Keratinocyte (primary cell): ENCODE data around the gene PCDHA3. TPM values are rescaled to one million over a fixed set of nuclear protein-coding genes. Genes with fewer than 3 reads are reported as not detected.
"Not testable (repeated sequence)": the region's sequence is repeated elsewhere in the genome, so short reads cannot be mapped to it uniquely, and the experiment has no call there.

ENCODE experiments used
- DNase-seq: peaks from one replicate; pipeline ENCODE4 v3.0.0-alpha.2; 2011; ENCODE audit warnings: low read depth, missing footprints, low spot score
- FAIRE-seq: peaks from 2 replicates; lab custom pipeline; 2011; peaks lifted over from hg19 to GRCh38; lab: Jason Lieb, UNC
- H2AFZ ChIP-seq: 2 replicates; pipeline ENCODE4 v1.6.0; 2012; ENCODE audit warnings: low read length, control low read depth, inconsistent platforms; ENCODE audit not compliant: control insufficient read depth
- H3K27ac ChIP-seq: 2 replicates; pipeline ENCODE4 v1.5.1; 2011; ENCODE audit warnings: low read length; ENCODE audit not compliant: control insufficient read depth, insufficient read depth
- H3K27me3 ChIP-seq: 3 replicates; pipeline ENCODE4 v1.6.0; 2011; ENCODE audit warnings: low read length; ENCODE audit not compliant: control insufficient read depth, insufficient read depth; ENCODE audit errors: extremely low read depth
- H3K36me3 ChIP-seq, 2 experiments: 2 replicates in 1 of 2; 3 replicates in 1 of 2; pipeline ENCODE4 v1.5.1; 2011; ENCODE audit warnings: low read length in 2 of 2, mild to moderate bottlenecking in 1 of 2; ENCODE audit not compliant: control insufficient read depth in 2 of 2, insufficient read depth in 2 of 2; ENCODE audit errors: extremely low read depth in 1 of 2
- H3K4me1 ChIP-seq: 3 replicates; pipeline ENCODE4 v1.5.1; 2011; ENCODE audit warnings: low read length; ENCODE audit not compliant: control insufficient read depth, insufficient read depth; ENCODE audit errors: extremely low read depth
- H3K4me2 ChIP-seq: 3 replicates; pipeline ENCODE4 v1.6.0; 2011; ENCODE audit warnings: low read depth, low read length; ENCODE audit not compliant: control insufficient read depth, insufficient read depth; ENCODE audit errors: extremely low read depth
- H3K4me3 ChIP-seq, 3 experiments: fragments of 200-600 bp in 1 of 3; sonication (generic) in 1 of 3; 2 replicates in 2 of 3; 3 replicates in 1 of 3; pipeline ENCODE4 v1.5.1; 2011 to 2016; ENCODE audit warnings: low read length in 3 of 3, mild to moderate bottlenecking in 3 of 3, control low read depth in 2 of 3, inconsistent platforms in 1 of 3, low read depth in 1 of 3, mixed read lengths in 1 of 3, mixed run types in 1 of 3, moderate library complexity in 1 of 3; ENCODE audit not compliant: control insufficient read depth in 2 of 3, insufficient read depth in 2 of 3; ENCODE audit errors: extremely low read depth in 1 of 3
- H3K79me2 ChIP-seq: 2 replicates; pipeline ENCODE4 v1.6.0; 2012; ENCODE audit warnings: low read length; ENCODE audit not compliant: control insufficient read depth, insufficient read depth
- H3K9ac ChIP-seq: 3 replicates; pipeline ENCODE4 v1.6.0; 2011; ENCODE audit warnings: low read length; ENCODE audit not compliant: control insufficient read depth, insufficient read depth; ENCODE audit errors: extremely low read depth
- H3K9me1 ChIP-seq: 3 replicates; pipeline ENCODE4 v1.6.0; 2011; ENCODE audit warnings: low read length; ENCODE audit not compliant: control insufficient read depth, insufficient read depth; ENCODE audit errors: extremely low read depth
- H3K9me3 ChIP-seq: 2 replicates; pipeline ENCODE4 v1.5.1; 2012; ENCODE audit warnings: low read depth, low read length; ENCODE audit not compliant: control insufficient read depth
- H4K20me1 ChIP-seq: 3 replicates; pipeline ENCODE4 v1.6.0; 2011; ENCODE audit warnings: low read length; ENCODE audit not compliant: control insufficient read depth, insufficient read depth; ENCODE audit errors: extremely low read depth
- CTCF ChIP-seq, 3 experiments: IDR thresholded peaks in 1 of 3; conservative IDR thresholded peaks in 1 of 3; optimal IDR thresholded peaks in 1 of 3; 2 replicates in 2 of 3; 3 replicates in 1 of 3; pipeline versions ENCODE3 to v1.5.1; 2011; ENCODE audit warnings: low read length in 3 of 3, mild to moderate bottlenecking in 3 of 3, moderate library complexity in 2 of 3, control low read depth in 1 of 3, inconsistent platforms in 1 of 3; ENCODE audit not compliant: insufficient read depth in 2 of 3; ENCODE audit errors: extremely low read depth in 1 of 3
- EZH2 ChIP-seq: IDR thresholded peaks from one replicate; pipeline ENCODE4 v1.6.1; 2012; ENCODE audit warnings: inconsistent platforms, mild to moderate bottlenecking, low read length, moderate library complexity
- dilution Hi-C: fragments of 300-500 bp; cut with MboI; formaldehyde crosslinking; loops from one replicate; pipeline ENCODE4 v1.7.0; 2020; ENCODE audit warnings: low sequenced_read_pairs; ENCODE audit not compliant: extremely low pct_ligation_motif_present
- polyA plus RNA-seq, 5 experiments: library from polyadenylated mRNA; depleted of rRNA in 3 of 5; stranded (reverse) in 3 of 5; stranded (forward) in 1 of 5; unstranded in 1 of 5; fragments of >200 nt; gene quantifications; 1 replicate in 1 of 5; 2 replicates in 3 of 5; 3 replicates in 1 of 5; pipeline versions ENCODE4 v1.2.1 to v1.2.3, GENCODE V29; 2011 to 2012; ENCODE audit warnings: missing spikeins in 2 of 5, low read depth in 1 of 5, low replicate concordance in 1 of 5

PCDHA3 gene
- polyA plus RNA-seq, 1 donor (not counting 4 experiments of a cell fraction or from before 2014, with no cell fraction given): 0.01 TPM

GRCh38 chr5:140796718-140797095 is 4.2 kb upstream of the PCDHA3 start:
- H3K9me1 ChIP-seq: no peaks in the 10 kb centered on the region
- FAIRE-seq: no peak
- no peak overlapping the region for H3K4me3 ChIP-seq
- dilution Hi-C loops: no loop called here
- no peak overlapping the region for H3K27ac ChIP-seq
- no peaks in the 10 kb centered on the region for H3K79me2 ChIP-seq
- H3K4me2 ChIP-seq: no peak overlapping the region
- no peak overlapping the region for H2AFZ ChIP-seq
- H3K9me3 ChIP-seq: peaks cover 12% of the 10 kb centered on the region
- TF ChIP-seq EZH2 (no peak), CTCF (optimal IDR thresholded peaks at IDR 0.05 in 1 of 3, IDR thresholded peaks at IDR 0.05 in 1 of 3, conservative IDR thresholded peaks at IDR 0.05 in 1 of 3; ENCODE audit: extremely low read depth in 1 of 3, insufficient read depth in 2 of 3, low read length in 3 of 3) (no peak)
- no peaks in the 10 kb centered on the region for H3K4me1 ChIP-seq
- no peaks in the 10 kb centered on the region for H4K20me1 ChIP-seq
- no peak overlapping the region for H3K9ac ChIP-seq
- H3K36me3 ChIP-seq: no peaks in the 10 kb centered on the region
- no peaks in the 10 kb centered on the region for H3K27me3 ChIP-seq
- DNase-seq: no peak

- FAIRE-seq (no peak), DNase-seq (no peak)
- dilution Hi-C loops: no loop called here
- Histone ChIP-seq H4K20me1 (no peaks in the 10 kb centered on the region), H3K4me2 (no peak overlapping the region), H3K9ac (no peak overlapping the region), H3K27ac (no peak overlapping the region), H3K4me1 (no peaks in the 10 kb centered on the region), H2AFZ (no peak overlapping the region), H3K79me2 (no peaks in the 10 kb centered on the region), H3K36me3 (no peaks in the 10 kb centered on the region), H3K27me3 (no peaks in the 10 kb centered on the region), H3K9me3 (peaks cover 12% of the 10 kb centered on the region), H3K9me1 (no peaks in the 10 kb centered on the region), H3K4me3 (no peak overlapping the region)
- no peak for TF ChIP-seq EZH2
- TF ChIP-seq CTCF (optimal IDR thresholded peaks at IDR 0.05 in 1 of 3, IDR thresholded peaks at IDR 0.05 in 1 of 3, conservative IDR thresholded peaks at IDR 0.05 in 1 of 3; ENCODE audit: extremely low read depth in 1 of 3, insufficient read depth in 2 of 3, low read length in 3 of 3): no peak
These were observed 611 bp downstream of the PCDHA3 start for GRCh38 chr5:140801494-140801841.

- H3K9me1 ChIP-seq, H3K4me2 ChIP-seq, H3K4me3 ChIP-seq, H4K20me1 ChIP-seq, H3K27me3 ChIP-seq, H3K27ac ChIP-seq, H3K4me1 ChIP-seq, dilution Hi-C loops, H3K36me3 ChIP-seq, H3K79me2 ChIP-seq, H3K9me3 ChIP-seq, FAIRE-seq, H3K9ac ChIP-seq, DNase-seq, H2AFZ ChIP-seq: not testable (repeated sequence)
These were observed 1.5 kb downstream of the PCDHA3 start for GRCh38 chr5:140802381-140802780.
